GM21381 (cell line): ENCODE measurements around the gene KASH5.
"Not testable (repeated sequence)": the region's sequence is repeated elsewhere in the genome, so short reads cannot be mapped to it uniquely, and the experiment has no call there.

Experiments used
- ATAC-seq: cut with Tn5 transposase; IDR thresholded peaks from one replicate; pipeline ENCODE4 v1.9.1; 2021; ENCODE audit warnings: mild to moderate bottlenecking, moderate library complexity; ENCODE audit not compliant: unreplicated experiment

The KASH5 gene

GRCh38 chr19:49453757-49454240 is 65.8 kb downstream of the KASH5 start:
- no peak for ATAC-seq

GRCh38 chr19:49455773-49456172 is 67.7 kb downstream of the KASH5 start:
- no peak for ATAC-seq

GRCh38 chr19:49456326-49456725 is 68.3 kb downstream of the KASH5 start:
- ATAC-seq, result no peak

- ATAC-seq, result no peak
These were observed 70.5 kb downstream of the KASH5 start for GRCh38 chr19:49458567-49458903.

GRCh38 chr19:49459388-49459787 is 71.3 kb downstream of the KASH5 start:
- no peak for ATAC-seq

- ATAC-seq, result not testable (repeated sequence)
These were observed 73.1 kb downstream of the KASH5 start for GRCh38 chr19:49461130-49461529.

GRCh38 chr19:49461656-49462055 is 73.6 kb downstream of the KASH5 start:
- no peak for ATAC-seq

- no peak for ATAC-seq
These were observed 74.4 kb downstream of the KASH5 start for GRCh38 chr19:49462492-49462891.

GRCh38 chr19:49463960-49464740 is 76.1 kb downstream of the KASH5 start:
- no peak for ATAC-seq

- no peak for ATAC-seq
These were observed 77.3 kb downstream of the KASH5 start for GRCh38 chr19:49465371-49465770.
